MCF 10A (cell line): ENCODE data around the gene HFM1. TPM values are rescaled to one million over a fixed set of nuclear protein-coding genes. Genes with fewer than 3 reads are reported as not detected.

Source experiments
- BruUV-seq: library from RNA; stranded (reverse); fragments of 400-500 nt; replicated peaks from 2 replicates; lab custom pipeline; 2021; lab: Mats Ljungman, UMichigan
- CTCF ChIA-PET: fragments of 300-600 bp; sonication (Branson Sonifier 250); formaldehyde crosslinking; extraction: SDS; loops from one replicate; lab custom pipeline; 2021; ENCODE audit warnings: antibody characterized with exemption, inconsistent platforms; lab: Yijun Ruan, JAX
- POLR2A ChIA-PET: fragments of 300-600, 350-650 bp; sonication (Branson Sonifier 250); formaldehyde crosslinking; extraction: SDS; loops from one replicate; lab custom pipeline; 2020; ENCODE audit warnings: antibody characterized with exemption, inconsistent platforms; lab: Yijun Ruan, JAX
- DNase-seq: peaks from one replicate; pipeline ENCODE4 v3.0.0-alpha.2; 2018; ENCODE audit not compliant: unreplicated experiment
- H3K27ac Mint-ChIP-seq: one replicate; pipeline ENCODE4 v1.8.0; 2022; ENCODE audit warnings: mild to moderate bottlenecking, low read depth, mixed read lengths; ENCODE audit not compliant: unreplicated experiment
- H3K27me3 Mint-ChIP-seq: one replicate; pipeline ENCODE4 v1.8.0; 2022; ENCODE audit warnings: mixed read lengths; ENCODE audit not compliant: insufficient read depth, unreplicated experiment
- H3K36me3 Mint-ChIP-seq: one replicate; pipeline ENCODE4 v1.8.0; 2022; ENCODE audit warnings: mild to moderate bottlenecking, moderate library complexity, mixed read lengths; ENCODE audit not compliant: insufficient read depth, unreplicated experiment
- H3K4me1 Mint-ChIP-seq: one replicate; pipeline ENCODE4 v1.8.0; 2022; ENCODE audit warnings: mixed read lengths; ENCODE audit not compliant: insufficient read depth, unreplicated experiment
- H3K4me3 Mint-ChIP-seq: one replicate; pipeline ENCODE4 v1.8.0; 2022; ENCODE audit warnings: mild to moderate bottlenecking, moderate library complexity, mixed read lengths; ENCODE audit not compliant: unreplicated experiment
- H3K9me3 Mint-ChIP-seq: one replicate; pipeline ENCODE4 v1.8.0; 2022; ENCODE audit warnings: mixed read lengths; ENCODE audit not compliant: unreplicated experiment
- CTCF ChIP-seq: fragments of 200-600 bp; IDR thresholded peaks from one replicate; pipeline ENCODE4 v1.8.0; 2022; ENCODE audit warnings: antibody characterized with exemption, mild to moderate bottlenecking; ENCODE audit not compliant: unreplicated experiment
- intact Hi-C: fragments of 100-400 bp; cut with micrococcal nuclease; formaldehyde crosslinking; loops from 2 replicates; pipeline ENCODE4 v1.14.1; 2022
- total RNA-seq: library from RNA; stranded (reverse); gene quantifications from 2 replicates; pipeline ENCODE4 v1.2.3, GENCODE V29; 2022

HFM1 gene
- total RNA-seq, 1 experiment from 2014 or later = not detected

- no TSS peak for BruUV-seq
- POLR2A ChIA-PET = no interaction called here
- peaks cover 68% of the 10 kb centered on the region for H3K27me3 Mint-ChIP-seq
- TF ChIP-seq CTCF = no peak
- H3K4me1 Mint-ChIP-seq = no peaks in the 10 kb centered on the region
- CTCF ChIA-PET = interaction anchor here (0.7 to 1.8 kb wide), 3 partner anchors 12 to 245 kb away, joined by 3 to 4 read pairs (median 4); no protein-coding TSS in a partner anchor
- H3K27ac Mint-ChIP-seq = no peak overlapping the region
- intact Hi-C loops = no loop called here
- no peaks in the 10 kb centered on the region for H3K36me3 Mint-ChIP-seq
- no peaks in the 10 kb centered on the region for H3K9me3 Mint-ChIP-seq
- DNase-seq = no peak
- no peak overlapping the region for H3K4me3 Mint-ChIP-seq
Observed at GRCh38 chr1:91412371-91412770, 7.7 kb upstream of the HFM1 start.

GRCh38 chr1:91406773-91407389, 2.2 kb upstream of the HFM1 start:
- peak; percentile 32 for TF ChIP-seq CTCF
- BruUV-seq = no TSS peak
- peak; percentile 43 for DNase-seq
- no peaks in the 10 kb centered on the region for H3K9me3 Mint-ChIP-seq
- intact Hi-C loops = no loop called here
- CTCF ChIA-PET = interaction anchor here (0.6 to 3.9 kb wide), 6 partner anchors 21 to 241 kb away, joined by 3 to 21 read pairs (median 4); no protein-coding TSS in a partner anchor
- no peaks in the 10 kb centered on the region for H3K4me1 Mint-ChIP-seq
- H3K27me3 Mint-ChIP-seq = peaks cover 83% of the 10 kb centered on the region
- H3K36me3 Mint-ChIP-seq = no peaks in the 10 kb centered on the region
- H3K27ac Mint-ChIP-seq = no peak overlapping the region
- POLR2A ChIA-PET = no interaction called here
- H3K4me3 Mint-ChIP-seq = no peak overlapping the region

- intact Hi-C loops = loop anchor here (1.0 kb wide), 2 partner anchors 120 to 236 kb away; no protein-coding TSS in a partner anchor
- TF ChIP-seq CTCF = peak; percentile 22
- Mint-ChIP-seq H3K36me3 (peaks cover 5% of the 10 kb centered on the region), H3K27me3 (peaks cover 84% of the 10 kb centered on the region), H3K4me1 (no peaks in the 10 kb centered on the region), H3K9me3 (no peaks in the 10 kb centered on the region), H3K4me3 (no peak overlapping the region), H3K27ac (no peak overlapping the region)
- no TSS peak for BruUV-seq
- ChIA-PET POLR2A (no interaction called here), CTCF (interaction anchor here (0.7 to 2.3 kb wide), 4 partner anchors 119 to 237 kb away, joined by 4 to 14 read pairs (median 10); no protein-coding TSS in a partner anchor)
- peak; percentile 39 for DNase-seq
Observed at GRCh38 chr1:91402023-91402422, 2.6 kb downstream of the HFM1 start.

GRCh38 chr1:91400133-91400725, 4.4 kb downstream of the HFM1 start:
- Mint-ChIP-seq H3K4me1 (no peaks in the 10 kb centered on the region), H3K36me3 (peaks cover 5% of the 10 kb centered on the region), H3K27me3 (peaks cover 80% of the 10 kb centered on the region), H3K27ac (no peak overlapping the region), H3K9me3 (no peaks in the 10 kb centered on the region), H3K4me3 (no peak overlapping the region)
- BruUV-seq = no TSS peak
- ChIA-PET POLR2A (no interaction called here), CTCF (interaction anchor here (0.6 to 2.3 kb wide), 8 partner anchors 11 to 1448 kb away, joined by 3 to 14 read pairs (median 6); no protein-coding TSS in a partner anchor)
- no peak for TF ChIP-seq CTCF
- peak; percentile 13 for DNase-seq
- intact Hi-C loops = no loop called here
